ENCODE results near the gene ME1.

- TF ChIP-seq CTCF (conservative IDR thresholded peaks at IDR 0.05 in 1 of 2, IDR thresholded peaks at IDR 0.05 in 1 of 2; ENCODE audit: extremely low read depth in 1 of 2, insufficient read depth in 1 of 2, low read depth in 1 of 2, low read length in 2 of 2) (no peak), EZH2 (IDR thresholded peaks at IDR 0.05; ENCODE audit: borderline replicate concordance, low read length) (no peak)
These were observed 116.2 kb downstream of the ME1 start for GRCh38 chr6:83314693-83315092.

All from mammary epithelial cell (primary cell).